ENCODE data around the gene DR1.

GRCh38 chr1:93330617-93331016 lies 15.1 kb upstream of the DR1 start:
- TF ChIP-seq ZFP1 (CRISPR knock-in tag; IDR thresholded peaks at IDR 0.05): no peak
- TF ChIP-seq, protein P1, sequence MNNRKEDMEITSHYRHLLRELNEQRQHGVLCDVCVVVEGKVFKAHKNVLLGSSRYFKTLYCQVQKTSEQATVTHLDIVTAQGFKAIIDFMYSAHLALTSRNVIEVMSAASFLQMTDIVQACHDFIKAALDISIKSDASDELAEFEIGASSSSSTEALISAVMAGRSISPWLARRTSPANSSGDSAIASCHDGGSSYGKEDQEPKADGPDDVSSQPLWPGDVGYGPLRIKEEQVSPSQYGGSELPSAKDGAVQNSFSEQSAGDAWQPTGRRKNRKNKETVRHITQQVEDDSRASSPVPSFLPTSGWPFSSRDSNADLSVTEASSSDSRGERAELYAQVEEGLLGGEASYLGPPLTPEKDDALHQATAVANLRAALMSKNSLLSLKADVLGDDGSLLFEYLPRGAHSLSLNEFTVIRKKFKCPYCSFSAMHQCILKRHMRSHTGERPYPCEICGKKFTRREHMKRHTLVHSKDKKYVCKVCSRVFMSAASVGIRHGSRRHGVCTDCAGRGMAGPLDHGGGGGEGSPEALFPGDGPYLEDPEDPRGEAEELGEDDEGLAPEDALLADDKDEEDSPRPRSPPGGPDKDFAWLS (CRISPR knock-in tag; IDR thresholded peaks at IDR 0.05; ENCODE audit: borderline replicate concordance): no peak
- TF ChIP-seq ZNF660 (CRISPR knock-in tag; IDR thresholded peaks at IDR 0.05; ENCODE audit: borderline replicate concordance, low read depth): no peak
- TF ChIP-seq CTCF (CRISPR knock-in tag; IDR thresholded peaks at IDR 0.05): no peak
- no peak for TF ChIP-seq POLR2A (IDR thresholded peaks at IDR 0.05; ENCODE audit: insufficient read depth in 1 of 2, low read depth in 2 of 2, low read length in 2 of 2)
- no peak for TF ChIP-seq HOXD1 (CRISPR knock-in tag; IDR thresholded peaks at IDR 0.05)
- no peak for TF ChIP-seq SOX6 (IDR thresholded peaks at IDR 0.05)
- TF ChIP-seq SOX6 (CRISPR knock-in tag; IDR thresholded peaks at IDR 0.05): no peak
- TF ChIP-seq, protein P2, sequence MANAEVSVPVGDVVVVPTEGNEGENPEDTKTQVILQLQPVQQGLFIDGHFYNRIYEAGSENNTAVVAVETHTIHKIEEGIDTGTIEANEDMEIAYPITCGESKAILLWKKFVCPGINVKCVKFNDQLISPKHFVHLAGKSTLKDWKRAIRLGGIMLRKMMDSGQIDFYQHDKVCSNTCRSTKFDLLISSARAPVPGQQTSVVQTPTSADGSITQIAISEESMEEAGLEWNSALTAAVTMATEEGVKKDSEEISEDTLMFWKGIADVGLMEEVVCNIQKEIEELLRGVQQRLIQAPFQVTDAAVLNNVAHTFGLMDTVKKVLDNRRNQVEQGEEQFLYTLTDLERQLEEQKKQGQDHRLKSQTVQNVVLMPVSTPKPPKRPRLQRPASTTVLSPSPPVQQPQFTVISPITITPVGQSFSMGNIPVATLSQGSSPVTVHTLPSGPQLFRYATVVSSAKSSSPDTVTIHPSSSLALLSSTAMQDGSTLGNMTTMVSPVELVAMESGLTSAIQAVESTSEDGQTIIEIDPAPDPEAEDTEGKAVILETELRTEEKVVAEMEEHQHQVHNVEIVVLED (CRISPR knock-in tag; IDR thresholded peaks at IDR 0.05; ENCODE audit: borderline replicate concordance): no peak
- TF ChIP-seq SRSF1 (optimal IDR thresholded peaks at IDR 0.05; ENCODE audit: low read depth, low read length): no peak
- TF ChIP-seq ZNF577 (CRISPR knock-in tag; IDR thresholded peaks at IDR 0.05; ENCODE audit: borderline replicate concordance, low read depth): no peak
- TF ChIP-seq ATF2 (CRISPR knock-in tag; IDR thresholded peaks at IDR 0.05): no peak
- no peak for TF ChIP-seq EP300 (IDR thresholded peaks at IDR 0.05; ENCODE audit: low read depth in 2 of 2, low read length in 2 of 2)
- no peak for TF ChIP-seq EP300 (CRISPR knock-in tag; IDR thresholded peaks at IDR 0.05; ENCODE audit: borderline replicate concordance)
- TF ChIP-seq DDIT3 (CRISPR knock-in tag; IDR thresholded peaks at IDR 0.05): no peak

Data from HepG2 (cell line).